ENCODE data around the gene SH3RF1. TPM values are rescaled to one million over a fixed set of nuclear protein-coding genes. Genes with fewer than 3 reads are reported as not detected.

Gene SH3RF1
- total and polyA plus RNA-seq, 2 of the 13 experiments (the other 11 are each of a cell fraction or from before 2014, with no cell fraction given), result 3.1 to 3.2 TPM

DNA sequence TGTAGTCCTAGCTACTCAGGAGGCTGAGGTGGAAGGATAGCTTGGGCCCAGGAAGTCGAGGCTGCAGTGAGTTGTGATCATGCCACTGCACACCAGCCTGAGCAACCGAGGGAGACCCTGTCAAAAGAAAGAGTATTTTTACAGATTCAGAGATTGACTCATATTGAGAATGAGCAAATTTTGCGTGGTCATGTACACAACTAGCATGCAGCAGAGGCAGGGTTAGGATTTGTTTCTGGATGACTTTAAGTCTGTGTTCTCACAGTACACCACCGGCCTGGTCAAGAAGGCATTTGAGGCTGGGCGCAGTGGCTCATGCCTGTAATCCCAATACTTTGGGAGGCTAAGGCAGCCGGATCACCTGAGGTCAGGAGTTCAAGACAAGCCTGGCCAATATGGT lies 215.9 kb downstream of the SH3RF1 start:
- POLR2A ChIA-PET, result no interaction called here
- Histone ChIP-seq H3K9me3 (ENCODE audit: low read length) (no peaks in the 10 kb centered on the region), H3K27ac (ENCODE audit: extremely low read length, insufficient read depth, low read length) (no peak overlapping the region), H4K20me1 (ENCODE audit: insufficient read depth, low read length) (no peaks in the 10 kb centered on the region), H3K9ac (ENCODE audit: insufficient read depth, low read depth, low read length) (no peak overlapping the region), H3K4me1 (ENCODE audit: insufficient read depth, low read length) (peaks cover 5% of the 10 kb centered on the region), H3K27me3 (ENCODE audit: control insufficient read depth in 1 of 2, insufficient read depth in 2 of 2, low read length in 2 of 2) (peaks cover 4 to 19% of the 10 kb centered on the region in 2 experiments; a peak in 4 of 5 replicates), H3K4me2 (ENCODE audit: low read depth, low read length) (no peak overlapping the region), H2AFZ (ENCODE audit: low read length) (no peak overlapping the region), H3K36me3 (replicated peaks in 1 of 2; ENCODE audit: control insufficient read depth in 1 of 2, insufficient read depth in 2 of 2, low read length in 2 of 2) (no peaks in the 10 kb centered on the region), H3K79me2 (ENCODE audit: insufficient read depth, low read length) (no peaks in the 10 kb centered on the region), H3K4me3 (replicated peaks in 1 of 3; ENCODE audit: insufficient read depth in 1 of 3, low read depth in 2 of 3, low read length in 3 of 3) (no peak overlapping the region)
- intact Hi-C loops (cut with micrococcal nuclease; ENCODE audit: unreplicated experiment) (no loop called here), in situ Hi-C loops (cut with HindIII; ENCODE audit: extremely low pct_ligation_motif_present, low pct_unique_long_range_greater_than_20kb) (no loop called here)
- BruUV-seq (replicated peaks), result no TSS peak
- FAIRE-seq, result no peak
- CTCF ChIA-PET (ENCODE audit: low intra/inter-chr PET ratio, low total read pairs), result no interaction called here
- no peak for DNase-seq (ENCODE audit: low spot score)
- ATAC-seq, result no peak
- 43% methylated on average over 5 of the region's 6 CpGs for WGBS (ENCODE audit: low lambda C conversion rate)
- no peak for TF ChIP-seq ZNF337 (CRISPR knock-in tag; IDR thresholded peaks at IDR 0.05; ENCODE audit: borderline replicate concordance, low read depth)
- no peak for TF ChIP-seq HMG20B (CRISPR knock-in tag; conservative IDR thresholded peaks at IDR 0.05)
- TF ChIP-seq, protein P1, sequence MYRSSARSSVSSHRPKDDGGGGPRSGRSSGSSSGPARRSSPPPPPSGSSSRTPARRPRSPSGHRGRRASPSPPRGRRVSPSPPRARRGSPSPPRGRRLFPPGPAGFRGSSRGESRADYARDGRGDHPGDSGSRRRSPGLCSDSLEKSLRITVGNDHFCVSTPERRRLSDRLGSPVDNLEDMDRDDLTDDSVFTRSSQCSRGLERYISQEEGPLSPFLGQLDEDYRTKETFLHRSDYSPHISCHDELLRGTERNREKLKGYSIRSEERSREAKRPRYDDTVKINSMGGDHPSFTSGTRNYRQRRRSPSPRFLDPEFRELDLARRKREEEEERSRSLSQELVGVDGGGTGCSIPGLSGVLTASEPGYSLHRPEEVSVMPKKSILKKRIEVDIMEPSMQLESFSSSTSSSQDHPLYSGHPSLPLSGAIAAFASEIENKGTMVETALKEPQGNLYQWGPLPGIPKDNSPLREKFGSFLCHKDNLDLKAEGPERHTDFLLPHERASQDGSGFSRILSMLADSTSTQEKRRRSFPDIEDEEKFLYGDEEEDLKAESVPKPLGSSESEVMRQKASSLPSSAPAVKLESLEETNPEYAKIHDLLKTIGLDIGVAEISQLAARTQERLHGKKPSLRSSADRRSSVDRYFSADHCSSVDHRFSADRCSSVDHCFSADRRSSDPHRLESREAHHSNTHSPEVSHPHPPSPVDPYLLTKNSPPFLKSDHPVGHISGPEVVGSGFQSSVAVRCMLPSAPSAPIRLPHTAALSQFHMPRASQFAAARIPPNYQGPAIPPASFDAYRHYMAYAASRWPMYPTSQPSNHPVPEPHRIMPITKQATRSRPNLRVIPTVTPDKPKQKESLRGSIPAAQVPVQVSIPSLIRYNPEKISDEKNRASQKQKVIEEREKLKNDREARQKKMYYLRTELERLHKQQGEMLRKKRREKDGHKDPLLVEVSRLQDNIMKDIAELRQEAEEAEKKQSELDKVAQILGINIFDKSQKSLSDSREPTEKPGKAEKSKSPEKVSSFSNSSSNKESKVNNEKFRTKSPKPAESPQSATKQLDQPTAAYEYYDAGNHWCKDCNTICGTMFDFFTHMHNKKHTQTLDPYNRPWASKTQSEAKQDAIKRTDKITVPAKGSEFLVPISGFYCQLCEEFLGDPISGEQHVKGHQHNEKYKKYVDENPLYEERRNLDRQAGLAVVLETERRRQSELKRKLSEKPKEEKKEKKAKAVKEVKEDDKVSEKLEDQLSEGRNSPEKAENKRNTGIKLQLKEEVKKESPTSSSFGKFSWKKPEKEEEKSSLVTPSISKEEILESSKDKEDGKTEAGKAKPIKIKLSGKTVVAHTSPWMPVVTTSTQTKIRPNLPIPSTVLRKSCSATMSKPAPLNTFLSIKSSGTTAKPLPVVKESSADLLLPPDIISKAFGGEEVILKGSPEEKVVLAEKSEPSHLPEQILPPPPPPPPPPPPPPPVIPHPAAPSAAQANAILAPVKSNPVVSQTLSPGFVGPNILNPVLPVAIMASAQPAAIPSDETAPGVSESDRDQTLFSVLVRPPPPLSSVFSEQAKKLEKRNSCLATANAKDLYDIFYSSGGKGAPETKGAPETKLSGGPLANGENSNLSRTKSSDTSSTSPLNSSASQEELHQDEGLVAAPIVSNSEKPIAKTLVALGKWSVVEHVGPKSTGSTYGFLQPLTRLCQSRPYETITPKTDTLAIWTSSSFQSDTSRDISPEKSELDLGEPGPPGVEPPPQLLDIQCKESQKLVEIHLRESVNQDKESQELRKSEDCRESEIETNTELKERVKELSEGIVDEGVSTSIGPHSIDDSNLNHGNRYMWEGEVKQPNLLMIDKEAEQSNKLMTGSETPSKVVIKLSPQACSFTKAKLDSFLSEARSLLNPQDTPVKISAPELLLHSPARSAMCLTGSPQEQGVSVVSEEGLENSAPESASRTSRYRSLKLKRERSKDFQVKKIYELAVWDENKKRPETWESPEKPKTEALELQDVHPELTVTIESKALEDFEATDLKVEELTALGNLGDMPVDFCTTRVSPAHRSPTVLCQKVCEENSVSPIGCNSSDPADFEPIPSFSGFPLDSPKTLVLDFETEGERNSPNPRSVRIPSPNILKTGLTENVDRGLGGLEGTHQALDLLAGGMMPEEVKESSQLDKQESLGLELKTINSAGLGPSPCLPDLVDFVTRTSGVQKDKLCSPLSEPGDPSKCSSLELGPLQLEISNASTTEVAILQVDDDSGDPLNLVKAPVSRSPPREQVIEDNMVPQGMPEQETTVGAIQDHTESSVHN (CRISPR knock-in tag; IDR thresholded peaks at IDR 0.05), result no peak
- no peak for TF ChIP-seq SIX1 (CRISPR knock-in tag; IDR thresholded peaks at IDR 0.05; ENCODE audit: borderline replicate concordance)
- TF ChIP-seq, protein P2, sequence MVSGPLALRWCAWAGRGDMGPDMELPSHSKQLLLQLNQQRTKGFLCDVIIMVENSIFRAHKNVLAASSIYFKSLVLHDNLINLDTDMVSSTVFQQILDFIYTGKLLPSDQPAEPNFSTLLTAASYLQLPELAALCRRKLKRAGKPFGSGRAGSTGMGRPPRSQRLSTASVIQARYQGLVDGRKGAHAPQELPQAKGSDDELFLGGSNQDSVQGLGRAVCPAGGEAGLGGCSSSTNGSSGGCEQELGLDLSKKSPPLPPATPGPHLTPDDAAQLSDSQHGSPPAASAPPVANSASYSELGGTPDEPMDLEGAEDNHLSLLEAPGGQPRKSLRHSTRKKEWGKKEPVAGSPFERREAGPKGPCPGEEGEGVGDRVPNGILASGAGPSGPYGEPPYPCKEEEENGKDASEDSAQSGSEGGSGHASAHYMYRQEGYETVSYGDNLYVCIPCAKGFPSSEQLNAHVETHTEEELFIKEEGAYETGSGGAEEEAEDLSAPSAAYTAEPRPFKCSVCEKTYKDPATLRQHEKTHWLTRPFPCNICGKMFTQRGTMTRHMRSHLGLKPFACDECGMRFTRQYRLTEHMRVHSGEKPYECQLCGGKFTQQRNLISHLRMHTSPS (CRISPR knock-in tag; IDR thresholded peaks at IDR 0.05; ENCODE audit: low read depth), result no peak
- TF ChIP-seq SCMH1 (CRISPR knock-in tag; IDR thresholded peaks at IDR 0.05; ENCODE audit: borderline replicate concordance), result no peak
- no peak for TF ChIP-seq SRSF9 (IDR thresholded peaks at IDR 0.05; ENCODE audit: borderline replicate concordance, insufficient read depth, low read depth, low read length, poor library complexity, severe bottlenecking)
- no peak for TF ChIP-seq ZFP36L1 (CRISPR knock-in tag; IDR thresholded peaks at IDR 0.05)
- no peak for TF ChIP-seq FOXK1 (CRISPR knock-in tag; IDR thresholded peaks at IDR 0.05; ENCODE audit: borderline replicate concordance, low read depth)
- TF ChIP-seq NR2F1 (CRISPR knock-in tag; IDR thresholded peaks at IDR 0.05), result no peak
- TF ChIP-seq GTF3A (CRISPR knock-in tag; conservative IDR thresholded peaks at IDR 0.05), result no peak
- TF ChIP-seq ZNF724P (CRISPR knock-in tag; IDR thresholded peaks at IDR 0.05; ENCODE audit: borderline replicate concordance), result no peak
- no peak for TF ChIP-seq ZNF510 (CRISPR knock-in tag; IDR thresholded peaks at IDR 0.05; ENCODE audit: low read depth)

Measured in HepG2 (cell line).